Memory B cell (primary cell): ENCODE data around the gene TRIM66.

ENCODE experiments used
- ATAC-seq: fragments of 150-1000 bp; cut with Tn5 transposase; 2 replicates; pipeline ENCODE4 v1.10.0; 2021; ENCODE audit warnings: low read depth, mild to moderate bottlenecking, moderate library complexity
- DNase-seq, 2 donors: peaks; one replicate each; pipeline ENCODE4 v3.0.0; 2022; ENCODE audit warnings: low spot score in 2 of 2
- H3K27ac Mint-ChIP-seq: one replicate; pipeline ENCODE4 v1.8.0; 2022; ENCODE audit warnings: mild to moderate bottlenecking, moderate library complexity, mixed read lengths
- H3K27me3 Mint-ChIP-seq: one replicate; pipeline ENCODE4 v1.8.0; 2022; ENCODE audit warnings: mixed read lengths
- H3K36me3 Mint-ChIP-seq: one replicate; pipeline ENCODE4 v1.8.0; 2022; ENCODE audit warnings: mild to moderate bottlenecking, mixed read lengths
- H3K4me1 Mint-ChIP-seq: one replicate; pipeline ENCODE4 v1.8.0; 2022; ENCODE audit warnings: mixed read lengths
- H3K4me3 Mint-ChIP-seq: one replicate; pipeline ENCODE4 v1.8.0; 2022; ENCODE audit warnings: mild to moderate bottlenecking, moderate library complexity, mixed read lengths
- H3K9me3 Mint-ChIP-seq: one replicate; pipeline ENCODE4 v1.8.0; 2022; ENCODE audit warnings: mixed read lengths

Gene TRIM66

GRCh38 chr11:8586184-8586583, 96.3 kb downstream of the TRIM66 start:
- H3K9me3 Mint-ChIP-seq: peaks cover 3% of the 10 kb centered on the region
- H3K27ac Mint-ChIP-seq: no peak overlapping the region
- ATAC-seq (no peak), DNase-seq (no peak)
- H3K27me3 Mint-ChIP-seq: no peaks in the 10 kb centered on the region
- peaks cover 3% of the 10 kb centered on the region for H3K36me3 Mint-ChIP-seq
- H3K4me3 Mint-ChIP-seq: no peak overlapping the region
- peaks cover 4% of the 10 kb centered on the region for H3K4me1 Mint-ChIP-seq

- Mint-ChIP-seq H3K9me3 (peaks cover 5% of the 10 kb centered on the region), H3K4me1 (peaks cover 4% of the 10 kb centered on the region), H3K27me3 (no peaks in the 10 kb centered on the region), H3K4me3 (no peak overlapping the region), H3K36me3 (peaks cover 3% of the 10 kb centered on the region), H3K27ac (no peak overlapping the region)
- ATAC-seq: no peak
- DNase-seq: no peak
Observed at GRCh38 chr11:8584511-8584910, 98.0 kb downstream of the TRIM66 start.

GRCh38 chr11:8584082-8584481, 98.4 kb downstream of the TRIM66 start:
- H3K27me3 Mint-ChIP-seq: no peaks in the 10 kb centered on the region
- DNase-seq (no peak), ATAC-seq (no peak)
- H3K27ac Mint-ChIP-seq: no peak overlapping the region
- peaks cover 3% of the 10 kb centered on the region for H3K36me3 Mint-ChIP-seq
- H3K4me3 Mint-ChIP-seq: no peak overlapping the region
- peaks cover 5% of the 10 kb centered on the region for H3K9me3 Mint-ChIP-seq
- H3K4me1 Mint-ChIP-seq: peaks cover 4% of the 10 kb centered on the region

GRCh38 chr11:8581300-8581699, 101.2 kb downstream of the TRIM66 start:
- Mint-ChIP-seq H3K9me3 (peaks cover 7% of the 10 kb centered on the region), H3K4me3 (no peak overlapping the region), H3K4me1 (peaks cover 4% of the 10 kb centered on the region), H3K27me3 (no peaks in the 10 kb centered on the region), H3K36me3 (no peaks in the 10 kb centered on the region), H3K27ac (no peak overlapping the region)
- DNase-seq (no peak), ATAC-seq (no peak)

GRCh38 chr11:8577791-8578581, 104.5 kb downstream of the TRIM66 start:
- Mint-ChIP-seq H3K9me3 (peaks cover 7% of the 10 kb centered on the region), H3K27ac (no peak overlapping the region), H3K4me3 (no peak overlapping the region), H3K36me3 (no peaks in the 10 kb centered on the region), H3K4me1 (peaks cover 4% of the 10 kb centered on the region), H3K27me3 (no peaks in the 10 kb centered on the region)
- DNase-seq: no peak
- ATAC-seq: no peak

- no peak overlapping the region for H3K27ac Mint-ChIP-seq
- H3K27me3 Mint-ChIP-seq: no peaks in the 10 kb centered on the region
- ATAC-seq (no peak), DNase-seq (no peak)
- H3K36me3 Mint-ChIP-seq: no peaks in the 10 kb centered on the region
- H3K4me3 Mint-ChIP-seq: no peak overlapping the region
- H3K9me3 Mint-ChIP-seq: peaks cover 2% of the 10 kb centered on the region
- no peaks in the 10 kb centered on the region for H3K4me1 Mint-ChIP-seq
Observed at GRCh38 chr11:8574798-8575197, 107.7 kb downstream of the TRIM66 start.

GRCh38 chr11:8573777-8574176, 108.7 kb downstream of the TRIM66 start:
- no peaks in the 10 kb centered on the region for H3K27me3 Mint-ChIP-seq

GRCh38 chr11:8567602-8568198, 114.8 kb downstream of the TRIM66 start:
- Mint-ChIP-seq H3K27me3 (peaks cover 1% of the 10 kb centered on the region), H3K4me1 (peaks cover 2% of the 10 kb centered on the region), H3K27ac (no peak overlapping the region)

More at GRCh38 chr11:8573777-8574176, 108.7 kb downstream of the TRIM66 start:
- H3K27ac Mint-ChIP-seq: no peak overlapping the region
- peaks cover 2% of the 10 kb centered on the region for H3K9me3 Mint-ChIP-seq
- DNase-seq (no peak), ATAC-seq (no peak)
- no peaks in the 10 kb centered on the region for H3K4me1 Mint-ChIP-seq
- H3K36me3 Mint-ChIP-seq: no peaks in the 10 kb centered on the region
- no peak overlapping the region for H3K4me3 Mint-ChIP-seq

GRCh38 chr11:8566613-8567210, 115.8 kb downstream of the TRIM66 start:
- Mint-ChIP-seq H3K27me3 (peaks cover 1% of the 10 kb centered on the region), H3K9me3 (peaks cover 2% of the 10 kb centered on the region), H3K36me3 (peaks cover 3% of the 10 kb centered on the region), H3K27ac (peak overlapping the region; percentile 52), H3K4me1 (peaks cover 2% of the 10 kb centered on the region), H3K4me3 (no peak overlapping the region)
- DNase-seq: peak in 1 of 2 donors; percentile 48
- peak; percentile 34 for ATAC-seq

More at GRCh38 chr11:8567602-8568198, 114.8 kb downstream of the TRIM66 start:
- H3K9me3 Mint-ChIP-seq: no peaks in the 10 kb centered on the region
- no peak for ATAC-seq
- H3K36me3 Mint-ChIP-seq: no peaks in the 10 kb centered on the region
- no peak overlapping the region for H3K4me3 Mint-ChIP-seq
- no peak for DNase-seq

- Mint-ChIP-seq H3K27me3 (peaks cover 1% of the 10 kb centered on the region), H3K9me3 (peaks cover 4% of the 10 kb centered on the region)
- no peak for ATAC-seq
Observed at GRCh38 chr11:8564526-8564925, 117.9 kb downstream of the TRIM66 start.

More at GRCh38 chr11:8564526-8564925, 117.9 kb downstream of the TRIM66 start:
- peaks cover 6% of the 10 kb centered on the region for H3K36me3 Mint-ChIP-seq
- no peak for DNase-seq
- H3K4me1 Mint-ChIP-seq: peaks cover 2% of the 10 kb centered on the region
- no peak overlapping the region for H3K27ac Mint-ChIP-seq
- no peak overlapping the region for H3K4me3 Mint-ChIP-seq
